HG03520 (cell line): ENCODE results near the gene NXN.
"Not testable (repeated sequence)": the region's sequence is repeated elsewhere in the genome, so short reads cannot be mapped to it uniquely, and the experiment has no call there.

ENCODE experiments used
- ATAC-seq: cut with Tn5 transposase; IDR thresholded peaks from one replicate; pipeline ENCODE4 v1.9.1; 2021; ENCODE audit warnings: mild to moderate bottlenecking, moderate library complexity; ENCODE audit not compliant: unreplicated experiment

The NXN gene

GRCh38 chr17:923633-924032, 55.9 kb downstream of the NXN start:
- ATAC-seq: no peak

GRCh38 chr17:921161-921560, 58.4 kb downstream of the NXN start:
- no peak for ATAC-seq

- no peak for ATAC-seq
These were observed 59.4 kb downstream of the NXN start for GRCh38 chr17:920190-920589.

GRCh38 chr17:917941-918740, 61.4 kb downstream of the NXN start:
- ATAC-seq: no peak

GRCh38 chr17:917391-917811, 62.2 kb downstream of the NXN start:
- no peak for ATAC-seq

- no peak for ATAC-seq
These were observed 63.3 kb downstream of the NXN start for GRCh38 chr17:916315-916714.

- no peak for ATAC-seq
These were observed 63.9 kb downstream of the NXN start for GRCh38 chr17:915538-916201.

- ATAC-seq: no peak
These were observed 65.0 kb downstream of the NXN start for GRCh38 chr17:914561-914960.

GRCh38 chr17:913207-913606, 66.4 kb downstream of the NXN start:
- no peak for ATAC-seq

GRCh38 chr17:909642-910323, 69.8 kb downstream of the NXN start:
- no peak for ATAC-seq

- ATAC-seq: no peak
These were observed 71.9 kb downstream of the NXN start for GRCh38 chr17:907725-908124.

- not testable (repeated sequence) for ATAC-seq
These were observed 73.9 kb downstream of the NXN start for GRCh38 chr17:905708-906107.

- no peak for ATAC-seq
These were observed 75.7 kb downstream of the NXN start for GRCh38 chr17:903691-904481.

GRCh38 chr17:902463-902862, 77.1 kb downstream of the NXN start:
- ATAC-seq: no peak

GRCh38 chr17:901964-902363, 77.6 kb downstream of the NXN start:
- no peak for ATAC-seq

GRCh38 chr17:901191-901950, 78.2 kb downstream of the NXN start:
- ATAC-seq: no peak

GRCh38 chr17:900336-900934, 79.1 kb downstream of the NXN start:
- no peak for ATAC-seq

GRCh38 chr17:897970-898619, 81.5 kb downstream of the NXN start:
- ATAC-seq: no peak

- ATAC-seq: no peak
These were observed 82.5 kb downstream of the NXN start for GRCh38 chr17:896953-897661.
